Neural cell (in vitro differentiated cells): Measurements from ENCODE around the gene E2F3.

Experiments
- CTCF ChIP-seq: fragments of 450-650 bp; IDR thresholded peaks from 2 replicates; pipeline ENCODE4 v1.5.1; 2014; ENCODE audit warnings: antibody characterized with exemption, mild to moderate bottlenecking, moderate library complexity; ENCODE audit not compliant: poor library complexity, severe bottlenecking
- EP300 ChIP-seq: fragments of 450-650 bp; conservative IDR thresholded peaks from 2 replicates; pipeline ENCODE4 v1.6.1; 2014; ENCODE audit warnings: antibody characterized with exemption, mild to moderate bottlenecking, moderate library complexity; ENCODE audit not compliant: poor library complexity, severe bottlenecking
- EZH2 ChIP-seq: fragments of 200-600, 300-800 bp; shearing (Covaris generic), sonication (generic); IDR thresholded peaks from 2 replicates; pipeline ENCODE4 v1.6.1; 2014; ENCODE audit warnings: antibody characterized with exemption, low read length, borderline replicate concordance, mild to moderate bottlenecking; ENCODE audit not compliant: insufficient read depth, poor library complexity, severe bottlenecking
- POLR2AphosphoS5 ChIP-seq: IDR thresholded peaks from 2 replicates; pipeline ENCODE4 v1.6.1; 2012
- SMC3 ChIP-seq: fragments of 450-650 bp; conservative IDR thresholded peaks from 2 replicates; pipeline ENCODE4 v1.6.1; 2014; ENCODE audit warnings: antibody characterized with exemption, mild to moderate bottlenecking, moderate library complexity; ENCODE audit not compliant: poor library complexity
- TAF1 ChIP-seq: IDR thresholded peaks from 2 replicates; pipeline ENCODE4 v1.6.1; 2012; ENCODE audit warnings: low read depth

GRCh38 chr6:20479060-20479459, 77.4 kb downstream of the E2F3 start:
- no peak for TF ChIP-seq EP300
- no peak for TF ChIP-seq CTCF
- no peak for TF ChIP-seq SMC3
- TF ChIP-seq EZH2 = no peak
- TF ChIP-seq POLR2AphosphoS5 = no peak
- TF ChIP-seq TAF1 = no peak
